Measurements from ENCODE around the gene MAGI1.

DNA sequence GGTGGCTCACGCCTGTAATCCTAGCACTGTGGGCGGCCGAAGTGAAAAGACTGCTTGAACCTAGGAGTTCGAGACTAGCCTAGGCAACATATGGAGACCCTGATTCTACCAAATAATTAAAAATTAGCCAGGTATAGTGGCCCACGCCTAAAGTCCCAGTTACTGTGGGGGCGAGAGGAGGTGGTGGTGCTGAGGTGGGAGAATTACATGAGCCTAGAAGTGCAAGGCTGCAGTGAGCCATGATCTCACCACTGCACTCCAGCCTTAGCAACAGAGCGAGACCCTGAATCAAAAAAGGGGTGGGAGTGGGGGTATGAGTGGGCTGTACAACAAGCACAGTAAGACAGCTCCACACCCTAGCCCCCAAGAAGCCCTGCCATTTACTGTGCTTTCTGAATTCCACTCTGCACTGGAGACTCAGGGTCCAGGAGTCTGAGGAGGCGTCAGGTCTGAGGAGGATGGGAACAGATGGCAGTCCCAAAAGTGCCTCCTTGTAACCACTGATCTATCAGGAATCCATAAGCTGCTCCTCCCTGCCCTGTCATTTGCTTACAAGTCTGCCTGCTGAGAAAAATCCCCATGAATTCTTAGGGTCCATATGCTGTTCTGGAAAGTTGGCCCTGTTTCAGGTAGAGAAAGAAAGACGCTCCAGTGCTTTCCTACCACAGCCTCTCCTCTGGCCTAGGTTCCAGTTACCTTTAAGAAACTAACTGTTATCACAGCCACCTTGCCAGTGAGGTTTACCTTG lies 171.1 kb downstream of the MAGI1 start:
- TF ChIP-seq, protein P1, sequence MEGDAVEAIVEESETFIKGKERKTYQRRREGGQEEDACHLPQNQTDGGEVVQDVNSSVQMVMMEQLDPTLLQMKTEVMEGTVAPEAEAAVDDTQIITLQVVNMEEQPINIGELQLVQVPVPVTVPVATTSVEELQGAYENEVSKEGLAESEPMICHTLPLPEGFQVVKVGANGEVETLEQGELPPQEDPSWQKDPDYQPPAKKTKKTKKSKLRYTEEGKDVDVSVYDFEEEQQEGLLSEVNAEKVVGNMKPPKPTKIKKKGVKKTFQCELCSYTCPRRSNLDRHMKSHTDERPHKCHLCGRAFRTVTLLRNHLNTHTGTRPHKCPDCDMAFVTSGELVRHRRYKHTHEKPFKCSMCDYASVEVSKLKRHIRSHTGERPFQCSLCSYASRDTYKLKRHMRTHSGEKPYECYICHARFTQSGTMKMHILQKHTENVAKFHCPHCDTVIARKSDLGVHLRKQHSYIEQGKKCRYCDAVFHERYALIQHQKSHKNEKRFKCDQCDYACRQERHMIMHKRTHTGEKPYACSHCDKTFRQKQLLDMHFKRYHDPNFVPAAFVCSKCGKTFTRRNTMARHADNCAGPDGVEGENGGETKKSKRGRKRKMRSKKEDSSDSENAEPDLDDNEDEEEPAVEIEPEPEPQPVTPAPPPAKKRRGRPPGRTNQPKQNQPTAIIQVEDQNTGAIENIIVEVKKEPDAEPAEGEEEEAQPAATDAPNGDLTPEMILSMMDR (conservative IDR thresholded peaks at IDR 0.05), result no peak
- TF ChIP-seq ZFX (IDR thresholded peaks at IDR 0.05), result no peak

All from C4-2B (cell line).